HEK293 (cell line): ENCODE results near the gene IGF2R.

Experiments
- CTCF ChIA-PET: fragments of 350-600 bp; formaldehyde crosslinking; extraction: SDS; loops from one replicate; lab custom pipeline; 2021; ENCODE audit warnings: antibody characterized with exemption; lab: Yijun Ruan, JAX
- POLR2A ChIA-PET: fragments of 300-600 bp; formaldehyde crosslinking; extraction: SDS; loops from one replicate; lab custom pipeline; 2020; ENCODE audit warnings: antibody characterized with exemption, inconsistent platforms; lab: Yijun Ruan, JAX
- H3K27ac ChIP-seq: fragments of 200-500 bp; sonication (Bioruptor generic); 2 replicates; pipeline ENCODE4 v1.5.1; 2014; ENCODE audit warnings: low read depth, low read length, control low read depth, inconsistent platforms; ENCODE audit errors: extremely low read depth
- H3K36me3 ChIP-seq, 2 experiments: fragments of 200-500 bp in 1 of 2; sonication (Bioruptor generic) in 1 of 2; 1 replicate in 1 of 2; 2 replicates in 1 of 2; pipeline ENCODE4 v1.5.1; 2014 to 2017; ENCODE audit warnings: inconsistent platforms in 2 of 2, low read length in 2 of 2; ENCODE audit not compliant: control insufficient read depth in 2 of 2, insufficient read depth in 1 of 2
- H3K4me1 ChIP-seq: fragments of 200-500 bp; sonication (Bioruptor generic); 2 replicates; pipeline ENCODE4 v1.5.1; 2014; ENCODE audit warnings: mild to moderate bottlenecking, low read length, inconsistent platforms; ENCODE audit not compliant: control insufficient read depth, insufficient read depth
- H3K4me3 ChIP-seq: 2 replicates; pipeline ENCODE4 v1.5.1; 2011; ENCODE audit warnings: low read depth, mild to moderate bottlenecking, control low read depth, low read length, moderate library complexity
- H3K9me3 ChIP-seq: fragments of 200-500 bp; sonication (Bioruptor generic); 2 replicates; pipeline ENCODE4 v1.5.1; 2014; ENCODE audit warnings: low read depth, low read length, inconsistent platforms; ENCODE audit not compliant: control insufficient read depth, insufficient read depth
- BCL11B ChIP-seq: fragments of 450-650 bp; formaldehyde crosslinking; IDR thresholded peaks from 2 replicates; pipeline ENCODE4 v1.5.1; 2016; ENCODE audit warnings: low read depth, missing biosample characterization, missing genetic modification characterization
- GLIS1 ChIP-seq: fragments of 450-650 bp; formaldehyde crosslinking; IDR thresholded peaks from 2 replicates; pipeline ENCODE4 v1.5.1; 2016; ENCODE audit warnings: missing biosample characterization, missing genetic modification characterization
- HOXD13 ChIP-seq: sonication (generic); formaldehyde crosslinking; IDR thresholded peaks from 2 replicates; pipeline ENCODE4 v1.8.0; 2022; ENCODE audit warnings: missing genetic modification reagents, borderline replicate concordance
- IKZF3 ChIP-seq: fragments of 450-650 bp; IDR thresholded peaks from 2 replicates; pipeline ENCODE4 v1.5.0; 2018; ENCODE audit warnings: missing biosample characterization, mild to moderate bottlenecking, missing genetic modification characterization, moderate library complexity
- KLF8 ChIP-seq: fragments of 450-650 bp; formaldehyde crosslinking; IDR thresholded peaks from 2 replicates; pipeline ENCODE4 v1.5.1; 2016; ENCODE audit warnings: missing biosample characterization, missing genetic modification characterization
- REPIN1 ChIP-seq: fragments of 450-650 bp; formaldehyde crosslinking; IDR thresholded peaks from 2 replicates; pipeline ENCODE4 v1.5.1; 2017; ENCODE audit warnings: missing biosample characterization, missing genetic modification characterization, low read depth
- SP2 ChIP-seq: fragments of 450-650 bp; formaldehyde crosslinking; IDR thresholded peaks from 2 replicates; pipeline ENCODE4 v1.5.1; 2016; ENCODE audit warnings: missing biosample characterization, missing genetic modification characterization
- TSHZ1 ChIP-seq: fragments of 450-650 bp; formaldehyde crosslinking; IDR thresholded peaks from 2 replicates; pipeline ENCODE4 v1.5.1; 2016; ENCODE audit warnings: missing biosample characterization, missing genetic modification characterization, borderline replicate concordance
- ZBTB48 ChIP-seq: fragments of 450-650 bp; formaldehyde crosslinking; IDR thresholded peaks from 2 replicates; pipeline ENCODE4 v1.5.1; 2016; ENCODE audit warnings: missing biosample characterization, missing genetic modification characterization
- ZBTB8A ChIP-seq: fragments of 450-650 bp; formaldehyde crosslinking; IDR thresholded peaks from 2 replicates; pipeline ENCODE4 v1.5.1; 2016; ENCODE audit warnings: missing biosample characterization, missing genetic modification characterization
- ZIC2 ChIP-seq: fragments of 450-650 bp; formaldehyde crosslinking; IDR thresholded peaks from 2 replicates; pipeline ENCODE4 v1.5.1; 2016; ENCODE audit warnings: missing biosample characterization, missing genetic modification characterization
- ZNF132 ChIP-seq: fragments of 450-650 bp; formaldehyde crosslinking; IDR thresholded peaks from 2 replicates; pipeline ENCODE4 v1.5.1; 2017; ENCODE audit warnings: missing biosample characterization, missing genetic modification characterization, borderline replicate concordance
- ZNF214 ChIP-seq: fragments of 450-650 bp; formaldehyde crosslinking; IDR thresholded peaks from 2 replicates; pipeline ENCODE4 v1.5.1; 2017; ENCODE audit warnings: missing biosample characterization, mild to moderate bottlenecking, missing genetic modification characterization, borderline replicate concordance
- ZNF221 ChIP-seq: fragments of 450-650 bp; formaldehyde crosslinking; IDR thresholded peaks from 2 replicates; pipeline ENCODE4 v1.5.1; 2017; ENCODE audit warnings: missing biosample characterization, missing genetic modification characterization, borderline replicate concordance
- ZNF223 ChIP-seq: fragments of 450-650 bp; formaldehyde crosslinking; IDR thresholded peaks from 2 replicates; pipeline ENCODE4 v1.5.1; 2016; ENCODE audit warnings: missing biosample characterization, missing genetic modification characterization
- ZNF24 ChIP-seq: fragments of 450-650 bp; formaldehyde crosslinking; IDR thresholded peaks from 2 replicates; pipeline ENCODE4 v1.5.1; 2016; ENCODE audit warnings: missing biosample characterization, missing genetic modification characterization
- ZNF292 ChIP-seq: fragments of 450-650 bp; formaldehyde crosslinking; IDR thresholded peaks from 2 replicates; pipeline ENCODE4 v1.5.1; 2016; ENCODE audit warnings: low read depth, missing biosample characterization, missing genetic modification characterization, borderline replicate concordance
- ZNF341 ChIP-seq: fragments of 450-650 bp; formaldehyde crosslinking; IDR thresholded peaks from 2 replicates; pipeline ENCODE4; 2016; ENCODE audit warnings: low read depth, missing biosample characterization, missing genetic modification characterization
- ZNF514 ChIP-seq: fragments of 450-650 bp; formaldehyde crosslinking; IDR thresholded peaks from 2 replicates; pipeline ENCODE4 v1.5.1; 2016; ENCODE audit warnings: missing biosample characterization, missing genetic modification characterization
- ZNF521 ChIP-seq: fragments of 450-650 bp; formaldehyde crosslinking; IDR thresholded peaks from 2 replicates; pipeline ENCODE4 v1.5.1; 2017; ENCODE audit warnings: missing biosample characterization, mild to moderate bottlenecking, missing genetic modification characterization
- ZNF561 ChIP-seq: fragments of 450-650 bp; IDR thresholded peaks from 2 replicates; pipeline ENCODE4 v1.5.1; 2018; ENCODE audit warnings: missing biosample characterization, missing genetic modification characterization, borderline replicate concordance
- ZNF623 ChIP-seq: fragments of 450-650 bp; formaldehyde crosslinking; IDR thresholded peaks from 2 replicates; pipeline ENCODE4 v1.5.1; 2016; ENCODE audit warnings: missing biosample characterization, missing genetic modification characterization
- TF ChIP-seq, protein P1 (sequence below): fragments of 450-650 bp; IDR thresholded peaks from 2 replicates; pipeline ENCODE4 v1.5.1; 2018; ENCODE audit warnings: missing biosample characterization, missing genetic modification characterization
- TF ChIP-seq, protein P2 (sequence below): fragments of 450-650 bp; formaldehyde crosslinking; IDR thresholded peaks from 2 replicates; pipeline ENCODE4 v1.5.1; 2016; ENCODE audit warnings: missing biosample characterization, missing genetic modification characterization

The IGF2R gene

GRCh38 chr6:160135907-160136655 is 167.2 kb downstream of the IGF2R start:
- Histone ChIP-seq H3K4me1 (no peaks in the 10 kb centered on the region), H3K9me3 (no peaks in the 10 kb centered on the region), H3K4me3 (no peak overlapping the region), H3K27ac (no peak overlapping the region), H3K36me3 (no peaks in the 10 kb centered on the region)
- ChIA-PET CTCF (interaction anchor here (0.7 to 3.5 kb wide), 2 partner anchors 314 to 319 kb away, joined by 3 to 43 read pairs; no protein-coding TSS in a partner anchor), POLR2A (no interaction called here)
- TF ChIP-seq ZNF292 (tag by site-specific recombination) (no peak), GLIS1 (tag by site-specific recombination) (0 out of 2 replicates have a peak, but pooled peaks have one; percentile 11), ZNF623 (tag by site-specific recombination) (no peak), TSHZ1 (tag by site-specific recombination) (no peak), ZNF514 (tag by site-specific recombination) (no peak), ZNF223 (tag by site-specific recombination) (no peak), KLF8 (tag by site-specific recombination) (no peak), ZNF561 (tag by site-specific recombination) (no peak), ZNF132 (tag by site-specific recombination) (no peak), ZIC2 (tag by site-specific recombination) (0 out of 2 replicates have a peak, but pooled peaks have one; percentile 10), IKZF3 (tag by site-specific recombination) (no peak), ZNF341 (tag by site-specific recombination) (peak; percentile 49)
- TF ChIP-seq, protein P1, sequence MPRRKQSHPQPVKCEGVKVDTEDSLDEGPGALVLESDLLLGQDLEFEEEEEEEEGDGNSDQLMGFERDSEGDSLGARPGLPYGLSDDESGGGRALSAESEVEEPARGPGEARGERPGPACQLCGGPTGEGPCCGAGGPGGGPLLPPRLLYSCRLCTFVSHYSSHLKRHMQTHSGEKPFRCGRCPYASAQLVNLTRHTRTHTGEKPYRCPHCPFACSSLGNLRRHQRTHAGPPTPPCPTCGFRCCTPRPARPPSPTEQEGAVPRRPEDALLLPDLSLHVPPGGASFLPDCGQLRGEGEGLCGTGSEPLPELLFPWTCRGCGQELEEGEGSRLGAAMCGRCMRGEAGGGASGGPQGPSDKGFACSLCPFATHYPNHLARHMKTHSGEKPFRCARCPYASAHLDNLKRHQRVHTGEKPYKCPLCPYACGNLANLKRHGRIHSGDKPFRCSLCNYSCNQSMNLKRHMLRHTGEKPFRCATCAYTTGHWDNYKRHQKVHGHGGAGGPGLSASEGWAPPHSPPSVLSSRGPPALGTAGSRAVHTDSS (tag by site-specific recombination): no peak
- TF ChIP-seq, protein P2, sequence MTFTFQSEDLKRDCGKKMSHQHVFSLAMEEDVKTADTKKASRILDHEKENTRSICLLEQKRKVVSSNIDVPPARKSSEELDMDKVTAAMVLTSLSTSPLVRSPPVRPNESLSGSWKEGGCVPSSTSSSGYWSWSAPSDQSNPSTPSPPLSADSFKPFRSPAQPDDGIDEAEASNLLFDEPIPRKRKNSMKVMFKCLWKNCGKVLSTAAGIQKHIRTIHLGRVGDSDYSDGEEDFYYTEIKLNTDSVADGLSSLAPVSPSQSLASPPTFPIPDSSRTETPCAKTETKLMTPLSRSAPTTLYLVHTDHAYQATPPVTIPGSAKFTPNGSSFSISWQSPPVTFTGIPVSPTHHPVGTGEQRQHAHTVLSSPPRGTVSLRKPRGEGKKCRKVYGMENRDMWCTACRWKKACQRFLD (tag by site-specific recombination): no peak

GRCh38 chr6:160137130-160137988 is 168.5 kb downstream of the IGF2R start:
- Histone ChIP-seq H3K9me3 (no peaks in the 10 kb centered on the region), H3K4me1 (no peaks in the 10 kb centered on the region), H3K4me3 (no peak overlapping the region), H3K27ac (no peak overlapping the region), H3K36me3 (no peaks in the 10 kb centered on the region)
- ChIA-PET CTCF (interaction anchor here (0.8 to 3.5 kb wide), 24 partner anchors 14 to 396 kb away, joined by 3 to 43 read pairs (median 4); no protein-coding TSS in a partner anchor), POLR2A (no interaction called here)
- TF ChIP-seq ZBTB48 (tag by site-specific recombination) (no peak), ZBTB8A (tag by site-specific recombination) (no peak), ZNF521 (tag by site-specific recombination) (no peak), SP2 (tag by site-specific recombination) (no peak), REPIN1 (tag by site-specific recombination) (no peak), BCL11B (tag by site-specific recombination) (no peak), ZNF341 (tag by site-specific recombination) (no peak), ZNF221 (tag by site-specific recombination) (no peak), ZNF214 (no peak), ZNF24 (no peak), HOXD13 (CRISPR knock-in tag) (no peak)
